HG03159 (cell line): Measurements from ENCODE around the gene MCTP1.

Experiments
- ATAC-seq: cut with Tn5 transposase; IDR thresholded peaks from one replicate; pipeline ENCODE4 v1.9.1; 2021; ENCODE audit warnings: mild to moderate bottlenecking, moderate library complexity; ENCODE audit not compliant: unreplicated experiment

Gene MCTP1

GRCh38 chr5:94779684-94780083 lies 505.2 kb downstream of the MCTP1 start:
- no peak for ATAC-seq

DNA sequence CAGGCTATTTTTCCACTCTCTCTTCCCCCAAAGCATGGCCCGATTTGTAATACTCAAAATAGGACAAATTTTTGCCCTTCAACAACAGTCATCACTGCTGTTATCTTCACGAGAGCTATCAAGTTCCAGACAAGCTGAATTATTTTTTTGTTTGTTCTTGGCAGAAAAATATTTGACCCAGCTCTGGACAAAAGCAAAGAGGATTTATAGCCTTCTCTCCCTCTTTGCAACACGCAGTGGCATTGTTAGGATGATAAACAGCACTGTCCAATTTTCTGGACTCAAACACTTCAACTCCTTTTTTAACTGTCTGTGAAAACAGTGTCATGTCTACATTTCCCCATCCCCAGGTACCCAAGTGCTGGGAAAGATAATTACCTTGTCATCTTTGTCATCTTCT lies 506.2 kb downstream of the MCTP1 start:
- ATAC-seq = no peak

DNA sequence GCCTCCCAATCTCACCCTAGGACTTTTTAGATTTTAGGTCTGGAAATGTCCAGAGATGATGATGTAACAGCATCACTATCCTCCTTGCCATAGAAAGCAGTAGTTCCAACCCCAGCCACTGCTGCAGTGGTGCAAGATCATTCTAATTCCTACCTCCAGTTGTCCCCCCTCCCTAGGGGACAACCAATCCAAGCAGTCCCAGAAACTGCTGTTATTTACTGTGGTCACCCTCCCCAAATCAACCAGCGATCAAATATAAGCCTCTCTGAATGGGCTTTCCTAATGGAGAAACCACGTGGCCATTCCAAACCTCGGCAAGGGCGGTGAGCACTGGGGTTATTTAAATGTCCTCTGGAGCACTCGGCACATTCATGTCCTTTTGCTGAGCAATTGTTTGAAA lies 506.6 kb downstream of the MCTP1 start:
- no peak for ATAC-seq

GRCh38 chr5:94777056-94777880 lies 507.6 kb downstream of the MCTP1 start:
- no peak for ATAC-seq

- ATAC-seq = no peak
These were observed 508.7 kb downstream of the MCTP1 start for GRCh38 chr5:94776167-94776566.

DNA sequence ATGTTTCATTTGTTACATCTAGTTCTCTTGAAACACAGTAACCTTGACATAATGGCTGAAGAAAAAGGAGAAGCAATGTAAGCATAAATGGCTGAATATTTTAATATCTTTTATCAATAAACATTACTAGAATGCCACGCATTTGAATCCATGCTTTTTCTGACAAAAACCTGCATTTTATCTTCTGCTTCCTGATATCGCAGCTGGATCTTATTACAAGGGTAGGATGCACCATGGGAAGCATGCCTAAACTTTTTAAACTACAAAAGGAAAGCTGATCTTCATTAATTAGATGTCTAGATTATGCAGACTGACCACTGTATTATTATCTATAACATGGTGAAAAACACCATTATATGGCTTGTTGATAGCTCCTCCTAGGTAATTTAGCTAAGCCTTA lies 509.8 kb downstream of the MCTP1 start:
- no peak for ATAC-seq

DNA sequence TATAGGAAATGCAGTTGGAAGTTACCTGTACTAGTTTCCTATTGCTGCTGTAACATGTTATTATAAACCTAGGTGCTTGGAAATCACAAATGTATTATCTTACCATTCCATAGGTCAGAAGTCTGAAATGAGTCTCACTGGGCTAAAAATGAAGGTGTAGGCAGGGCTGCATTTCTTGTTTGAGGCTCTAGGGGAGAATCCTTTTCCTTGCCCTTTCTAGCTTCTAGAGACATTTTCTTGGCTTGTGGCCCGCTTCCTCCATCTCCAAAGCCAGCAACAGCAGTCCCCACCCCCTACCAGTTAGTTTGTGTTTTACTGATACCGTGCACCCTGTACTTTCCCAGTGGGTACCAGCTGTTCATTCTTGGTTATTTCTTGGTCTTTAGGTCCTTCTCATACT lies 513.2 kb downstream of the MCTP1 start:
- ATAC-seq = no peak

DNA sequence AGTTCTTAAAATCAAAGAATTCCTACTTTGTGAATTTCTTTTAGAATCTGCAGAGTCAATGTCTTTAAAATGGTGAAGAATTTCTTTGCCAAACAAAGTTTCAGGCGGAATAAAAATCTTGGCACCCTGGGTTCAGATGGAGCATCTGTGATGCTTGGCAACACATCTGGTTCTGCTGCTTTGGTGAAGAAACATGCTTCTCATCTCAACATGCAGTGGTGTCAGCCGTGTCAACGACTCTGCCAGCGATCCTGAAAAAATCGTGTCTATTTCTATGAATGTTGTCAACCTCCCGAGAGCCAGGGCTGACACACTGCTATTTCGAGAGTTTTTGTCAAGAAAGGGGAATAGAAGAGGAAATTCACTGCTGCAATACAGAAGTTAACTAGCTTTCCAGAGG lies 514.9 kb downstream of the MCTP1 start:
- ATAC-seq = no peak

- no peak for ATAC-seq
These were observed 523.1 kb downstream of the MCTP1 start for GRCh38 chr5:94761786-94762185.

- ATAC-seq = no peak
These were observed 523.8 kb downstream of the MCTP1 start for GRCh38 chr5:94761055-94761454.

DNA sequence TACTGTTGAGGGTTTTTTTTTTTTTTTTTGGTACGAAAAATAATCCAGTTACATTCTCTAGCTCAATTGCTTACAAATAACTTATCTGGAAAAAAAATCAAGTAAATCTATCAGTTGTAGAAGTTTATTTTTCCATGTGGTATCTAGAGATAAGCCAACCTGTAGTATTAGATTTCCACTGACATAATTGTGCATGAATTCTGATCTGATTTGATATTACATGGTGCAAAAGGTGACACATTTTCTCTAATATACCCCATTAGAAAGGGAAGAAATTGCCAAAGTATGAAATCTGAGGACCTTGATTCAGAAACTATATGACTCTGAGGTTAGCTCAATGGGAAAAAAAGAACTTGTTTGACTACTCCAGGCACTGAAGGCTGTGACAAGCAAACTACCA lies 524.9 kb downstream of the MCTP1 start:
- ATAC-seq = no peak

- no peak for ATAC-seq
These were observed 525.9 kb downstream of the MCTP1 start for GRCh38 chr5:94759022-94759421.

DNA sequence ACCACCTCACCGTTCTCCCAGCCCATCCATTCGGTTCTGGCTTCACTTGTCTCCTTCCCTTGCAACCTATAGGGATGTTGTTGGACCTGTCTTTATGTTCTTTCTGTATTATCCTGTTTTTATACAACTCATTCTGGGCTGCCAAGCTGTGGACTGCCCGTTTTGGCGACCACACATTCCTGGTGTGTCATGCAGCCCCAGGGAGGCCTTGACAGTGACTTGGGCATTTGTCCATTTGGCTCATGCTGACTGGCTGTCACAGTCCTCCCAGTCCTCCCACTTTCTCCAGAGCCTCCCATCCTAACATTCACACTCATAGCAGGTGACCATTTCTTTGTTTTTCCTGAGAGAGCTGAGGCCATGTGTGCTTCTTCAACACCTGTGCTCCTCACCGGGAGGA lies 530.1 kb downstream of the MCTP1 start:
- no peak for ATAC-seq

DNA sequence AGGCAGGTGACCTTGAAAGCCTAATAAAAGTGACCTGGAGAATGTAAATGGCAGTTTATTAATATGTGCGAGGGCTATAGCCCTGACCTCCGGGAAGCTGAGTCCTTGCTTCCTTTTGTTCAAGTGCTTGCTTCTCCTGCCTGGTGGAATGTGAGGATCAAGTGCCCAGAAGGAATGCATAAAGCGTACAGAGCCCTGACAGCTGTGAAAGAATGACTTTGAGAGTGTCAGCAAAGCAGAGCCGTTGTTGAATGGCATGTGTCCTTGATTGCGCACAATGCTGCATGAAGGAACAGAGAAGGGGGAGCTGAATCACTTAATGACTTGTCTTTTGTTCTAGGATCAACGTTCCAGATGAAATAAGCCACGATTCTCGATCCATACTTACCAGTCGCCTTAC lies 533.4 kb downstream of the MCTP1 start:
- no peak for ATAC-seq

DNA sequence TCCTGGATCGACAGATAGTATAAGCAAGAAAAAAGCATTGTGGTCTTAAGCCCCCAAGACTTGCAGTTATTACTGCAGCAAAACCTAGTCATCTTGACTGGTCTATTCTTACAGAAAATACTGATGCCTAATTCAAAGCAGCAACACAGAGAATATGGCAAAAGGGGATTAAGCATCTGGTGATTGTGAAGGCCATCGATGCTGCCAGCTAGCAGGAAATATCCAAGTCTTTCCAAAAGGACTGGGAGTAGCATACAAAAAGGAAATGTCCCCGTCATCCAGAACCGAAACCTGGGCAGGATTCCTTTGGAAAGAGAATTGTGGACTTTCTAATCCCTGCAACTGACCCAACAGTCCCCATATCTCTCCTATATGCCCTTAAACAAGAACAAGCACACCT lies 534.2 kb downstream of the MCTP1 start:
- ATAC-seq = no peak

DNA sequence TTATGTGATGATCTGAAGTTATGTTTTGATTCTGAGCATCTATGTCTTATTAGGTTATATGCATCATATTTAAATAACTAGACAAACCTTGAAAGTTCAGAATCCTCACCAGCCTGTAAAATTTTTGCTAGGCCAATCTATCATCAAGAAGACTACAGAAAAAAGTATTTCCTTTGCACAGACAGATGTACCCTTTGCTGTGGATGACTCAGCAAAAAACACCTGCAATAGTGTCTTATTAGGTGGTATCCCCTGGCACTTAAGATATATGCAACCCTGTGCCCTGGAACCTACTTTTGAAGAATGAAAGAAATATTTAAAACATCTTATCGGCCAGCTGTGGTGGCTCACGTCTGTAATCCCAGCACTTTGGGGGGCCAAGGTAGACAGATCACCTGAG lies 535.9 kb downstream of the MCTP1 start:
- no peak for ATAC-seq

DNA sequence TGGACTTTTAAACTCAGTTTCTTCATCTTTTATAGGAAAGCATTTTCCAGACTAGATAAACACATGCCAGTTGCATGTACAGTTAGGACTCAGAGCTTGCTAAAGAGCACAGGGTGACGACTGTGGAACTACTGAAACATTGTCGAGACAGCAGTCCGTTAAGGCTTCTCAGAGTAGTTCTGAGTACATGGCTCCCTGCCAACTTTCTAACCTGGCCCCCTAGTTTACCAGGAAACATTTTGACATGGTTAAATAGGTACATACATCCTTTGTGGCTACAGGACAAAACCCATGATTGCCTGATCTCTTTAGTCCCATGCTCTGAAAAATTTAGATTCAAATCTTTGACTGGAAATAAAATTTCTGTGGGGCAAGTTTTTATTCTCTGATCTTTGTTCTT lies 536.7 kb downstream of the MCTP1 start:
- no peak for ATAC-seq

GRCh38 chr5:94747371-94747770 lies 537.5 kb downstream of the MCTP1 start:
- no peak for ATAC-seq

GRCh38 chr5:94746731-94747124 lies 538.2 kb downstream of the MCTP1 start:
- peak; percentile 45 for ATAC-seq

DNA sequence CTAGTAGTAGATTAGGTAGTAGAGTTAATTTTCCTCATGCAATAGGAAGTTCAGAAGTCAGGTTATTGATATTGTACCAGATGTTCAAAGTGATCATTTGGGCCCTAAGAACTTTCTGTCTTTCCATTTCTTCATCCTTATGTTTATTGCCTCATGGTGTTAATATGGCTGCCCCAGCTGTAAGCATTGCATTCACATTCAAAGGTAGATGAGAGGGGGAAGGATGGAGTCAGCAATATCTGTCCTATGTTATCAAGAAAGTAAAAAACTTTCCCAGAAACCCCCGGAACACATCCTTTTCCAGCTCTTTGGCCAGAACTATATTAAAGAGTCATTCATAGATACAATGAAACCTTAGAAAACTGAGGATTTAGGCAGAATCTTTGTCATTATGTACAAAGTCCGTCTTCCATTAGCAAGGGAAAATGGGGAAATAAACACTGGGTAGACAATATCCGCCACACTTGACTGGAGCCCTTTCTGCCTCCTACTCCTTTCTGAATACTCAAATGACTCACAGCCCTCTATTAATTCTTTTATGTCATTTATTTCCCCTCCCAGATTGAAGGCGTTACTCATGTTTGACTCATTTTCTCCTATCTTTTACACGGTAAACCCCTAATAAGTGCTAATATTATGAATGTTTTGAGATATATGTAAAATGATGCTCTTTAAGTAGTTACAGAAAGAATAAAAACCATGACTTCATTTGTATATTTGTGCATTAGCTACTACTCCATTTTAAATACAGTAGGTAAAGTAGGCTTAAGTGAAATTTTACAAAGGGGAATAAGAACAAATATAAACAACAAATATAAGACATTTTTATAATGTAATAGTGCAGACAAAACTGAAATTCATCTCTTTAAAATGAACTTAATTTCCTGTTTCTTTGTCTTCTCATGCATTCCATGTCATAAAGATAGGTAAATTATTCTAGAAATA lies 538.8 kb downstream of the MCTP1 start:
- ATAC-seq = peak; percentile 88

DNA sequence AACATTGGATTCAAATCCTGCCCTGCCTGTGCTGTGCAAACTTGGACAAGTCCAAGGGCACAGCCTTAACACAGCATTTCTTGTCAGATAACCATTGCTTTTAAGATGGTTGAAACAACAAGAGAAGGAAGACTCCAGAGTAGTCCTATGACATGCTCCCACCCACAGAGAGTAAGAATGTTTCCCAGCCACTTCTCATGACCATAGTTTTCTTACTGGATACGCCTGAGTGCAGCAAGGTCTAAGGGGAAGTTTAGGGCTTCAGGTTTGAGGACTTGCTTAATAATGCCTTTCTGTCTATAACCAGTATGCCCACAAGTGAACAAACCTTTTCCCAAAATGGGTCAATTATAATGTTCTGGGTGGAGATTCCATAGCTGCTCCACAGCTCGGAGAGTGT lies 540.0 kb downstream of the MCTP1 start:
- ATAC-seq = no peak

GRCh38 chr5:94742852-94743251 lies 542.0 kb downstream of the MCTP1 start:
- ATAC-seq = no peak
